Colonic mucosa (tissue), 4 donors: ENCODE data around the gene KRT6C. TPM values are rescaled to one million over a fixed set of nuclear protein-coding genes. Genes with fewer than 3 reads are reported as not detected.

ENCODE experiments used
- DNase-seq: peaks from one replicate; pipeline ENCODE4 v3.0.0-alpha.2; 2020
- H3K27ac ChIP-seq: fragments of 200-600 bp; one replicate; pipeline ENCODE4 v1.8.0; 2021
- H3K27me3 ChIP-seq: fragments of 200-600 bp; one replicate; pipeline ENCODE4 v1.8.0; 2021
- H3K36me3 ChIP-seq: fragments of 200-600 bp; one replicate; pipeline ENCODE4 v1.8.0; 2021
- H3K4me1 ChIP-seq: fragments of 200-600 bp; one replicate; pipeline ENCODE4 v1.8.0; 2021; ENCODE audit warnings: mild to moderate bottlenecking
- H3K4me3 ChIP-seq: fragments of 200-600 bp; one replicate; pipeline ENCODE4 v1.8.0; 2021
- H3K9ac ChIP-seq, 2 donors: one replicate each; pipeline ENCODE4 v1.7.0; 2013; ENCODE audit warnings: control low read depth in 2 of 2, low read depth in 2 of 2, low read length in 2 of 2
- H3K9me3 ChIP-seq: fragments of 200-600 bp; one replicate; pipeline ENCODE4 v1.8.0; 2021
- intact Hi-C: fragments of 100-400 bp; cut with DNase I; formaldehyde crosslinking; loops from one replicate; pipeline ENCODE4 v1.14.1; 2022
- total RNA-seq, 2 donors: library from RNA; stranded (reverse); fragmentation: NEBNext Ultra II Directional in 1 of 2; extraction: Animal tissue kit (Norgen Biotek cat#: 25700) in 1 of 2; gene quantifications; one replicate each; pipeline ENCODE4 v1.2.1, GENCODE V29; 2021
- TF ChIP-seq, protein P1 (sequence below): fragments of 200-600 bp; IDR thresholded peaks from one replicate; pipeline ENCODE4 v1.8.0; 2022; ENCODE audit warnings: antibody characterized with exemption, mild to moderate bottlenecking
- donor health status: healthy.
- donor health status: DM: no; HTN: no; CAD: no.
- donor health status: DM: no; HTN: no; CAD: no.

KRT6C gene
- total RNA-seq, 2 donors from 2014 or later = not detected

DNA sequence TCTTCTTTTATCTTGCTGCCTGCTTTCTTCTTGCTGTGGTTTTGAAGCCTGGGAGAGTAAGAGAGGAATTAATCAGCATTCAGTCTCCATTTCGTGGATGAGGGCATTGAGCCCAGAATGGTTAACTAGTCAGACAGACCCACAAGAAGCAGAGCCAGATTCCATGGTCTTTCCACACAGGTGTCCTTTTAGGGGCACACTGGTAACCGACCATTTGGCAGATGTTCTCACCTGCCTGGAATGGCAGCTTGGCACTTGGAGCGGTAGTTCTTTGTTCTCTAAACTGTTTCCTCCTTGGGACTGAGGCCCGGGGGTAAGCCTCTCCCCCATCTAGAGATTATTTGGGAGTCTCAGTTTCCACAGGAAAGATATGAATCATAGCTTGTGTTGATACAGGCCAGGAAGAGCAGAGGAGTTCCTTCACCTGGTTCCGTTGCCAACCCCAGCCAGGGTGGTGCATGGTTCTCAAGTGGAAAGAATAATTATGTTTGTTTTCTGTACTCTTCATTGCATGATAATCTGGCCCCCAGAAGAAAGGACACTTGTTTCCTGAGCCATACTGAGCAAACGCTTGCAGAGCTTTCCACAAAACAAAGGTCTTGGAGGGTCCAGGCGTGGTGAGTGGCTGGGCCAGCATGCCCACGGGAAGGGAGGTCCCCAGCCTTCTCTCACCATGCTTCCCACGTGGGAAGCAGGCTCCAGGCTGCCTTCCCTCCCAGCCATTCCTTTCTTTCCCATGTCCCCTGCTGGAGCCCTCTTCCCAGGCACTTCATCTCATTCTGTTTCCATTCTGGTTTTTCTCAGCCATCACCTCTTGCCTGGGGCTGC lies 37.4 kb downstream of the KRT6C start:
- Histone ChIP-seq H3K4me3 (no peak overlapping the region), H3K9ac (no peak overlapping the region), H3K27me3 (no peaks in the 10 kb centered on the region), H3K9me3 (no peaks in the 10 kb centered on the region), H3K27ac (no peak overlapping the region), H3K36me3 (no peaks in the 10 kb centered on the region), H3K4me1 (no peaks in the 10 kb centered on the region)
- TF ChIP-seq, protein P1, sequence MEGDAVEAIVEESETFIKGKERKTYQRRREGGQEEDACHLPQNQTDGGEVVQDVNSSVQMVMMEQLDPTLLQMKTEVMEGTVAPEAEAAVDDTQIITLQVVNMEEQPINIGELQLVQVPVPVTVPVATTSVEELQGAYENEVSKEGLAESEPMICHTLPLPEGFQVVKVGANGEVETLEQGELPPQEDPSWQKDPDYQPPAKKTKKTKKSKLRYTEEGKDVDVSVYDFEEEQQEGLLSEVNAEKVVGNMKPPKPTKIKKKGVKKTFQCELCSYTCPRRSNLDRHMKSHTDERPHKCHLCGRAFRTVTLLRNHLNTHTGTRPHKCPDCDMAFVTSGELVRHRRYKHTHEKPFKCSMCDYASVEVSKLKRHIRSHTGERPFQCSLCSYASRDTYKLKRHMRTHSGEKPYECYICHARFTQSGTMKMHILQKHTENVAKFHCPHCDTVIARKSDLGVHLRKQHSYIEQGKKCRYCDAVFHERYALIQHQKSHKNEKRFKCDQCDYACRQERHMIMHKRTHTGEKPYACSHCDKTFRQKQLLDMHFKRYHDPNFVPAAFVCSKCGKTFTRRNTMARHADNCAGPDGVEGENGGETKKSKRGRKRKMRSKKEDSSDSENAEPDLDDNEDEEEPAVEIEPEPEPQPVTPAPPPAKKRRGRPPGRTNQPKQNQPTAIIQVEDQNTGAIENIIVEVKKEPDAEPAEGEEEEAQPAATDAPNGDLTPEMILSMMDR = no peak
- intact Hi-C loops = no loop called here
- no peak for DNase-seq

DNA sequence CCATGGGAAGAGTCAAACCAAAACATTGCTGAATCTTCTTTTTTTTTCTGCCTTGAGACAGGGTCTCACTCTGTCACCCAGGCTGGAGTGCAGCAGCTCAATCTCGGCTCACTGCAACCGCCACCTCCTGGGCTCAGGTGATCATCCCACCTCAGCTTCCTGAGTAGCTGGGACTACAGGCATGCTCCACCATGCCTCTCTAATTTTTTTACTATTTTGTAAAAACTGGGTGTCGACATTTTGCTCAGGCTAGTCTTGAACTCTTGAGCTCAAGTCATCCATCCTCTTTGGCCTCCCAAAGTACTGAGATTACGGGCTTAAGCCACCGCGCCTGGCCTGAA lies 38.0 kb downstream of the KRT6C start:
- no peak overlapping the region for H3K9ac ChIP-seq
- H3K36me3 ChIP-seq = no peaks in the 10 kb centered on the region
- intact Hi-C loops = no loop called here
- H3K4me1 ChIP-seq = no peaks in the 10 kb centered on the region
- TF ChIP-seq, protein P1 = no peak
- DNase-seq = no peak
- no peaks in the 10 kb centered on the region for H3K9me3 ChIP-seq
- H3K27me3 ChIP-seq = no peaks in the 10 kb centered on the region
- H3K4me3 ChIP-seq = no peak overlapping the region
- H3K27ac ChIP-seq = no peak overlapping the region

DNA sequence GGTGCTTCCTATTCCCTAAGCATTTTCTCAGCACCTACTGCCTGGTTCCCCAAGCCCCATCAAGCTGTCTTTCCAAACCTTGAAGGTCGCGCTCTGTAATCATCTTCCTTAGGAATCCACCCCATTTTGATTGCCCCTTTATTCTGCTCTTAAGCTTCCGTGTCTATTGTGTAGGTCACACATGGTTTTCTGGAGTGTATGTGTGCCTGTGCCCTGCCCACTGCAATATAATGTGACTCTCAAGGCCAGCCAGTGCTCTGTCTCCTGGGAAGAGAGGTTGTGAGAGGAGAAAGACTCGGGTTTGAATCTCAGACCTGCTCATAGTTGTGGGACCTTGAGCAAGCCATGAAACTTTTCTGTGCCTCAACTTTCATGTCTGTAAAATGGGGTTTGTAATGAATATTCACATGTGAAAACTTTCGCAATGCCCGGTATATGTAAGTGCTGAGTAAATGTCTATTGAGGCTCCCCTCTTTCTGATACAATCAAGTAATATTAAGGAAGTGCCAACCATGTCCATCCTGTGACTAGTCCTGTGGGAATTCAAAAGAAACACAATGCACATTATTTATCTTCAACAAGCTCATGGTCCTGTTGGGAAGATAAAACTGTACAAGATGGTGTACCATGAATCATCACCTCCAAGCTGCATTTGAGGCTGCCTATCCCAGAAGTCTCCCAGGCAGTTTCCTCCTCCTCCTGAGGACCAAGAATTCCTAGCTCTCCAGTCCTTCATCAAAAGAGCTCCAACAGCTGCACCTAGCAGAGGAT lies 38.7 kb downstream of the KRT6C start:
- DNase-seq = no peak
- no peaks in the 10 kb centered on the region for H3K9me3 ChIP-seq
- no peaks in the 10 kb centered on the region for H3K27me3 ChIP-seq
- intact Hi-C loops = no loop called here
- no peak overlapping the region for H3K27ac ChIP-seq
- no peak overlapping the region for H3K9ac ChIP-seq
- TF ChIP-seq, protein P1 = no peak
- no peaks in the 10 kb centered on the region for H3K4me1 ChIP-seq
- no peak overlapping the region for H3K4me3 ChIP-seq
- H3K36me3 ChIP-seq = no peaks in the 10 kb centered on the region

DNA sequence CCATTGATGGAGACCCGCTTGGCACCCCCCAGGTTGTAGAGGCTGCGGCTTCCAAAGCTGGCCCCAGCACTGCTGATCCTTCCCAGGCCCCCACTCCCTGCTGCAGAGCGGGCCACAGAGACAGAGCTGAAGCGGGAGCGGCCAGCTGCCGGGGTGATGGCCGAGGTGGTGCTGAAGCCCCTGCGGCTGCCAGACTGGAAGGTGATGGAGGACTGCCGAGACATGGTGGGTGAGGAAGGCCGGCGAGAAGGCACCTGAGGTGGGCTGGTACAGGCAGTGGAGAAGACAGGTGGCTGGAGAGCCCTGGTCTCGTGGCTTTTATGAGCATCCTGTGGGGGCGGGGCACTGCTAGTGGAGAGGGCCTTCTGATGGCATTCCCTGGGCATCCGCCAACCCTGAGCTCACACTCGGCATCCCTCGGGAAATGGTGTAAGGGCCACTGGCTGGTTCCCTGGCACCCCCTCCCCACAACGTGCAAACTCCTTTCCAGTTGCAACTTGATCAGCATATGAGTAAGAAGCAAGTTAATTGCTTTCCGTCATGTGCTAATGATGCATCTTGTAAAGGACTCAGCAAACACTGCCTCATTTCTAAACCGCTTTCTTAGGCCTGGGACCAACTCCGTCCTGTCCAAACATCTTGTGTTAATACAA lies 39.4 kb downstream of the KRT6C start, which contains the start of gene KRT75:
Gene KRT75, minus strand, starts transcription at position 291 of the 653 bp plus-strand sequence. Its CDS starts 67 bp downstream, at position 224.
- Histone ChIP-seq H3K27ac (no peak within 1 kb of the TSS), H3K4me1 (no peaks in the 10 kb centered on the region), H3K36me3 (no peaks in the 10 kb centered on the region), H3K27me3 (no peaks in the 10 kb centered on the region), H3K4me3 (no peak within 1 kb of the TSS), H3K9me3 (no peaks in the 10 kb centered on the region), H3K9ac (no peak within 1 kb of the TSS)
- TF ChIP-seq, protein P1 = no peak
- intact Hi-C loops = no loop called here
- DNase-seq = no peak

DNA sequence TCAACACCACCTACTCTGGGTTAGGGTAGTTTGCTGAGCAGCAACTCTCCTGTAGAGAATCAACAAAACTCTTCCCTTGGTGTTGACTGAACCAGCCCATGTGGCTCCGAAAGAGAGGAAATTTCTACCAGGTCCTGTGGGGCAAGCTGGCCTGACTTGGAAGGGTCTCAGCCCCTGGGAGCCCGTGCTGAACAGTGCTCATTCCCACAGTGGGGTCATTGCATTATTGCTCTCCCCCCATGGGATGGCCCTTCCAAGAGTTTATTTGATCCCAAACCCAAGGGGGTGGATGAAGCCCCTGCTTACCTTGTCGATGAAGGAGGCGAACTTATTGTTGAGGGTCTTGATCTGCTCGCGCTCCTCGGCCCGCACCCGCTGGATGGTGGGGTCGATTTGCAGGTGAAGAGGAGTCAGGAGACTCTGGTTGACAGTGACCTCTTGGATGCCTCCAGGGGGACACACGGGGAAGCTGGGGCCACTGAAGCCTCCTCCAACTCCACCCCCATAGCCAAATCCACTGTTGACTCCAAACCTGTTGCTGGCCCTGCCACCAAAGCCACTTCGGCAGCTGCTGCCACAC lies 40.0 kb downstream of the KRT6C start:
- H3K9me3 ChIP-seq = no peaks in the 10 kb centered on the region
- no peak overlapping the region for H3K9ac ChIP-seq
- H3K27ac ChIP-seq = no peak overlapping the region
- TF ChIP-seq, protein P1 = no peak
- DNase-seq = no peak
- H3K4me1 ChIP-seq = no peaks in the 10 kb centered on the region
- no peak overlapping the region for H3K4me3 ChIP-seq
- intact Hi-C loops = no loop called here
- H3K27me3 ChIP-seq = no peaks in the 10 kb centered on the region
- no peaks in the 10 kb centered on the region for H3K36me3 ChIP-seq
